AG08395 (cell line): ENCODE measurements around the gene PRR14L.

Experiments used
- DNase-seq: peaks from one replicate; pipeline ENCODE4 v3.0.0; 2012; ENCODE audit warnings: mixed read lengths, low spot score

PRR14L gene

DNA sequence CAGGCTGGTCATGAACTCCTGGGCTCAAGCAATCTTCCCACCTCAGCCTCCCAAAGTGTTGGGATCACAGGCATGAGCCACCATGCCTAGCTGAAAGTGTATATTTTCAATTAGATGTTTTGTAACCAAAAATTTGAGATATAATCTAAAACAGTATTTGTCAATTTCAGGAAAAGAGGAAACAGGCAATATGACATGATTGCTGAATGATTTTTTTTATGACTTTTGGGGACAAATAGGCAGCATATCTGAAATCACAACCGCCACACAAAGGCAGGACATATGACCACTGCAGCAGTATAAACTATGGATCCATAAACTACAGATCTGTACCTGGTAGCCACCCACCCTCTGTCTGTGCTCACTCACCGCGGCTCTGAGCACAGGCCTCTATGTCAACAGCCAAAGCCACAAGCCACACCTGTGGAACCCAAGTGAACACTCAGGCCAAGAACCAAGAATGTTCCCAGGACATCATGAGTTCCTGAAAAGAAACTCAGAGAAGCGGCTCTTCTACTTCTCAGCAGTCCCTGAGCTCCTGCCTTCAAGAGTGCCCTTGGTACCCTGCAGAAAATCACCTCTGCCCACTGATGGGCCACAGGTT is 110.4 kb downstream of the PRR14L start:
- no peak for DNase-seq

DNA sequence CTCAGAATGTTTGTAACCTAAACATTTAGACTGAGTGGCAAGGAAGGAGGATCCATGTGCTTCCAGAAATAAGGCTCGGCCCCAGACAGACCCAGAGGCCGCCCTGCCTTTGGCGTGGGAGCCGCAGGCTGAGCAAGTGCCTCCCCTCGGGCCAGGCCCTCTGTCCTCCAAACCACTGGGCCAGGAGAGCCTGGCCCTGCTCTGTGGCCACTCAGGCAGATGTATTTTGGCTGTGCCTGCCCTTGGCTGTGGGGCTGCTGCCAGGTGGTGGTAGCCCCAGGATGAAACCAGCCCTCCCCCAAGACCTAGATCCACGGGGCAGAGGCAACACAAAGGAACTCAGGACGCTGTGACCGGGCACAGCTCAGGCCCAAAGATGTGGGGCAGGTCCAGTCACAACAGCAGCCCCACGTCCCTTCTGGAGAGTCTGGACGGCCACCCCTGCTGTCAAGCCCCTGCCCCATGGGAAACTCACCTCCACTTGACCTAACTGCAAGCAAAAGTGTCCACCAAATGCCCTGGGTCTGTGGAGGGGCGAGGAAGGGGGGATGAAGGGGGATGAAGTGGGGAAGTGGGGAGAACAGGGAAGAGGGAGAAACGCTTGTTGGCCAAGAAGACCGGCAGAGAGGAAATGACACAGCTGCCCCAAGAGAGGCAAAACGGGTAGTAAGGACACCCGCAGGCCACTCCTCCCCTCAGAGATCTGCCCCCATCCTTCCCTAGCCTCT is 111.9 kb downstream of the PRR14L start:
- no peak for DNase-seq

DNA sequence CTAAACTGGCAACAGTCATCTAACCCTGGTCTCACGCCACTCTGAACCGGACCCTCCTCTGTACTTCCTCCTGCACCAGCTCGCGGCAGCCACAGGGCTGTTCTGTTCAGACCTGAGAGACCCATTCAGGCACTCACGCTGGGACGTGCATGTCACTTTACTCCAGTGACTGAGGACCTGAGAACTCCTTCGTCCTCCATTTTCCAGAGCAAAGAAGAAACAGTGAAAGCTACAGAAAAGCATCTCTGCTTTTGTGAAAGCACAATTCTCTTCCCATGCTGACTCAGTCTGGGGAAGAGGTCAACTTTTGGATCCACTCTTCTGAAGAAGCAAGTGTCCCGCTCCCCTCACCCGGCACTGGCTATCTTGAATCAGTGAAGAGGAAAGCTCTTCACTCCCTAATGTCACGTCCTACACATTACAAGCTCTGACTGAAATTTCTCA is 112.5 kb downstream of the PRR14L start:
- no peak for DNase-seq

DNA sequence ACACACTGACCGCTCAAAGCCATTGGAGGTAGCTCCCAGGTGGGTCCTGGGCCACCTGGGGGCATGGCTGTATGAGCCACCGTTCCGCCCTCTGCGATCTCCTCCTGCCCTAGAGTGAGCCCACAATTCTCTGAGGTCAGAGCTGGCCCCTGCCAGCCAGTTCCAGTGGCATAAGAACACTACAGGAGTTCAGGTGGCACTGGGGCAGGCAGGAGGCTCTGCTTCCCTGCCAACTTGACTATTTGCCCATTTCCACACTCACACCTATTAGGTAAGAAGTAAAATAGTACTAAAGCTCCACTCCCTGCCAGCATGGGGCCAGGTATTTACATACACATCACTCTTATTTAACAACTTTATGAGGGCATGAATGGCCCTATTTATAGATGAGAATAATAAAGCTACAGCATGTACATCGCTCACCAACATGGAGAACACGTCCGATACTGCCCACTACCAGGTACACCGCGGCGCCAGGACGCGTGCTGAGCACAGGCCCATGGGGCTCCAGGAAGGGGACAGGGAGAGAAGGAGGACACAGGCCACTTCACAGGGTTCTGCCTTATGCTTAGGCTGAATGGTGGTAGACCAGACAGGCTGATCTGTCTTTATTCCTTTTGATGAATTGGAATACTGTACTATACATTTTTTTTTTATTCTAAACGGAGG is 114.2 kb downstream of the PRR14L start:
- no peak for DNase-seq

DNA sequence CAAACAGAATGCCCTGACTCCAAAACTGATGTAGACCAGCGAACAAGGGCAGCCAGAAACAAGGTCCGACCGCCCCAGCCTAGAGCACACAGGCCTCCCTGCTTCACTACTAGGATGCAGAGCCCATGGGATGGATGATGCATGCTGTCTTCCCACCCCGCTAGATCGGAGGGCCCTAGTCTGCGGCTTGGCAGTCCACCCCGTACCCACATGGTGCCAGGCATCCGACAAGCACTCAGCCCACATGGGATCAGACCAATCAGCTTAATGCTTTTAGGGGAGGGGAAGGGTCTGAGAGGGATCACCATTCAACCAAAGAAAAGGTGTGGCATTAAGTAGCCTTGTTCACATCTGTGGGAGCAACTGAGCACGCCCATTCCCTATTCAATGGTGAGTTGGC is 118.5 kb downstream of the PRR14L start:
- peak; percentile 31 for DNase-seq
